ENCODE results near the gene MBNL1.

- TF ChIP-seq POLR2A (IDR thresholded peaks at IDR 0.05) (no peak), CTCF (IDR thresholded peaks at IDR 0.05) (no peak), EP300 (IDR thresholded peaks at IDR 0.05) (no peak)
Measured at GRCh38 chr3:152277198-152277597, 8.5 kb downstream of the MBNL1 start.

Measured in tibial nerve (tissue), 4 donors.